ENCODE results near the gene DNAJB12. TPM values are rescaled to one million over a fixed set of nuclear protein-coding genes. Genes with fewer than 3 reads are reported as not detected.

The DNAJB12 gene
- total RNA-seq, 1 experiment from 2014 or later = 68.1 TPM

DNA sequence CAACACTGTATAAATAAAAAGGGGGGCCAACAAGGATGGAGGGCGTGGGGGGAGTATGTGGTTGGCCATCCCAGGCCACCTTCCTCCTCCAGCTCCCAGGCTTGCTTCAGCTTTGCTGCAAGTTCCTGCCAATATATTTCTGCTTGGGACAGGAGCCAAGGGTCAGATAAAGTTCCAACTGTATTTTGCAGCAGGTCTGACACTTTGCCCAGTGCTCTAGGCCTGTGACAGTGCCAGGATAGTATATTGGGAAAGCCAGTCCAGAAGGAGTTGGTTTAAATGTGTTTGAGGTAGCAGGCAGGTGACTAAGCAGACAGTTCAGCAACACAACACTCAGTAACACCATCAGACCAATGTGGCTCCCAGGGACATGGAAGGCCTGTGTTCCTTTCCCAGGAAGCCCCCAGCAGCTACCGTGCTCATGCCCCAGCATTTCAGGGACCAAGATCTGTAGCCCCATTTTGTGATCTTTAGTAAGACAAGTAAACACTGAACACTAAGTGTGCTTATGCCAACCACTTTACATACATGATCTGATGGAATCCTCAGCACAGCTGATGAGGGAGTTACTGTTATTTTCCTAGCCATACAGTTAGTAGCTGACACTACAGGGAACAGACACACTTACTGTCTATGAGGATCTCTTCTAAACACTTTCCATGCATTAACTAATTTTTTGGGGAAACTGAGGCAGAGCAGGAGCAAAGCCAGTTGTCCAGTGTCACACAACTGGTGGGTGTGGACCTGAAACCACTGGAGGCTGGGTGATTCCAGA lies 38.9 kb downstream of the DNAJB12 start:
- TF ChIP-seq, protein P1, sequence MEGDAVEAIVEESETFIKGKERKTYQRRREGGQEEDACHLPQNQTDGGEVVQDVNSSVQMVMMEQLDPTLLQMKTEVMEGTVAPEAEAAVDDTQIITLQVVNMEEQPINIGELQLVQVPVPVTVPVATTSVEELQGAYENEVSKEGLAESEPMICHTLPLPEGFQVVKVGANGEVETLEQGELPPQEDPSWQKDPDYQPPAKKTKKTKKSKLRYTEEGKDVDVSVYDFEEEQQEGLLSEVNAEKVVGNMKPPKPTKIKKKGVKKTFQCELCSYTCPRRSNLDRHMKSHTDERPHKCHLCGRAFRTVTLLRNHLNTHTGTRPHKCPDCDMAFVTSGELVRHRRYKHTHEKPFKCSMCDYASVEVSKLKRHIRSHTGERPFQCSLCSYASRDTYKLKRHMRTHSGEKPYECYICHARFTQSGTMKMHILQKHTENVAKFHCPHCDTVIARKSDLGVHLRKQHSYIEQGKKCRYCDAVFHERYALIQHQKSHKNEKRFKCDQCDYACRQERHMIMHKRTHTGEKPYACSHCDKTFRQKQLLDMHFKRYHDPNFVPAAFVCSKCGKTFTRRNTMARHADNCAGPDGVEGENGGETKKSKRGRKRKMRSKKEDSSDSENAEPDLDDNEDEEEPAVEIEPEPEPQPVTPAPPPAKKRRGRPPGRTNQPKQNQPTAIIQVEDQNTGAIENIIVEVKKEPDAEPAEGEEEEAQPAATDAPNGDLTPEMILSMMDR (IDR thresholded peaks at IDR 0.05; ENCODE audit: unreplicated experiment) = no peak
- intact Hi-C loops (cut with micrococcal nuclease) = no loop called here
- peaks cover 38% of the 10 kb centered on the region for H3K4me1 Mint-ChIP-seq (ENCODE audit: insufficient read depth, unreplicated experiment)
- no TSS peak for BruUV-seq (replicated peaks)
- H3K27ac Mint-ChIP-seq (ENCODE audit: low read depth, unreplicated experiment) = peak overlapping the region; percentile 80
- H3K36me3 Mint-ChIP-seq (ENCODE audit: insufficient read depth, unreplicated experiment) = peaks cover 7% of the 10 kb centered on the region
- H3K4me3 Mint-ChIP-seq (ENCODE audit: unreplicated experiment) = no peak overlapping the region
- ChIA-PET CTCF (interaction anchor here (0.6 to 7.6 kb wide), 6 partner anchors 12 to 93 kb away, joined by 3 to 46 read pairs (median 4); partner anchors contain the start of gene DDIT4), POLR2A (interaction anchor here (0.6 to 14.5 kb wide), 19 partner anchors 11 to 100 kb away, joined by 3 to 383 read pairs (median 5); partner anchors contain the start of gene DDIT4)
- H3K27me3 Mint-ChIP-seq (ENCODE audit: insufficient read depth, unreplicated experiment) = no peaks in the 10 kb centered on the region
- H3K9me3 Mint-ChIP-seq (ENCODE audit: unreplicated experiment) = no peaks in the 10 kb centered on the region
- DNase-seq (ENCODE audit: unreplicated experiment) = peak; percentile 97

DNA sequence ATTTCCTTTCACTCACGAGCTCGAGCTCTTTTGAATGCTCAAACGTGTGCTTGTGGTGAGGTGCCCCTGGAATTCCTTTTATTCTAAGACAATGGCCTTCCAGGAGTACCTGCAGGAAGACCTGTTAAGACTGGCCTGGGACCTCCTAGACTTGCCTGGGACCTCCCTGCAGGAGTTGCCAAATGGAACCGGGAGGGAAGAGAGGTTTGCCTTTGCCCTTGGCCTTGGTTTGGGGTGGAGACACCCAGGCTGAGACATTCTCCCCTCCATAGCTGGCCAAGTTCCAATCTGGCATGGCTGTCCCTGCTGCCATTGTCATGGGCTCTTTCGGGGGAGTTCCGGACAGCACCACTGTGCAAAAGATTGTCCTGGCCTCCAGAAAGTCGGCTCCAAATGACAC lies 39.7 kb downstream of the DNAJB12 start:
- H3K4me3 Mint-ChIP-seq (ENCODE audit: unreplicated experiment) = no peak overlapping the region
- CTCF ChIA-PET = interaction anchor here (0.6 to 7.6 kb wide), 4 partner anchors 23 to 532 kb away, joined by 3 to 46 read pairs (median 4); partner anchors contain the start of gene DDIT4
- H3K9me3 Mint-ChIP-seq (ENCODE audit: unreplicated experiment) = no peaks in the 10 kb centered on the region
- no TSS peak for BruUV-seq (replicated peaks)
- TF ChIP-seq, protein P1 (IDR thresholded peaks at IDR 0.05; ENCODE audit: unreplicated experiment) = no peak
- POLR2A ChIA-PET = interaction anchor here (0.6 to 14.5 kb wide), 18 partner anchors 10 to 435 kb away, joined by 3 to 383 read pairs (median 5); partner anchors contain the start of gene DDIT4
- peak; percentile 86 for DNase-seq (ENCODE audit: unreplicated experiment)
- peak overlapping the region; percentile 80 for H3K27ac Mint-ChIP-seq (ENCODE audit: low read depth, unreplicated experiment)
- H3K36me3 Mint-ChIP-seq (ENCODE audit: insufficient read depth, unreplicated experiment) = peaks cover 8% of the 10 kb centered on the region
- H3K27me3 Mint-ChIP-seq (ENCODE audit: insufficient read depth, unreplicated experiment) = no peaks in the 10 kb centered on the region
- intact Hi-C loops (cut with micrococcal nuclease) = no loop called here
- H3K4me1 Mint-ChIP-seq (ENCODE audit: insufficient read depth, unreplicated experiment) = peaks cover 38% of the 10 kb centered on the region

DNA sequence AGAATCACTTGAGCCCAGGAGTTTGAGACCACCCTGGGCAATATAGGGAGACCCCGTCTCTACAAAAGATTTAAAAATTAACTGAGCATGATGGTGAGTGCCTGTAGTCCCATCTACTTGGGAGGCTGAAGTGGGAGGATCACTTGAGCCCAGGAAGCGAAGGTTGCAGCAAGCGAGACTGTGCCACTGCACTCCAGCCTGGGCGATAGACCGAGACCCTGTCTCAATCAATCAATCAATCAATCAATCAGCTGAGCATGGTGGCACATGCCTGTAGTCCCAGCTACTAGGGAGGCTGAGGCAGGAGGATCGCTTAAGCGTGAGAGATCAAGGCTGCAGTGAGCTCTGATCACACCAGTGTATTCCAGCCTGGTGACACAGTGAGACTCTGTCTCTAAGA lies 40.5 kb downstream of the DNAJB12 start:
- DNase-seq (ENCODE audit: unreplicated experiment) = no peak
- TF ChIP-seq, protein P1 (IDR thresholded peaks at IDR 0.05; ENCODE audit: unreplicated experiment) = no peak
- H3K27me3 Mint-ChIP-seq (ENCODE audit: insufficient read depth, unreplicated experiment) = no peaks in the 10 kb centered on the region
- intact Hi-C loops (cut with micrococcal nuclease) = no loop called here
- no peak overlapping the region for H3K27ac Mint-ChIP-seq (ENCODE audit: low read depth, unreplicated experiment)
- POLR2A ChIA-PET = interaction anchor here (0.6 to 14.5 kb wide), 8 partner anchors 11 to 434 kb away, joined by 3 to 383 read pairs (median 6); partner anchors contain the start of gene DDIT4
- BruUV-seq (replicated peaks) = no TSS peak
- peaks cover 12% of the 10 kb centered on the region for H3K36me3 Mint-ChIP-seq (ENCODE audit: insufficient read depth, unreplicated experiment)
- no peaks in the 10 kb centered on the region for H3K9me3 Mint-ChIP-seq (ENCODE audit: unreplicated experiment)
- CTCF ChIA-PET = interaction anchor here (1.2 kb wide), 1 partner anchor 13 kb away, joined by 3 read pairs; no protein-coding TSS in a partner anchor
- H3K4me1 Mint-ChIP-seq (ENCODE audit: insufficient read depth, unreplicated experiment) = peaks cover 43% of the 10 kb centered on the region
- no peak overlapping the region for H3K4me3 Mint-ChIP-seq (ENCODE audit: unreplicated experiment)

DNA sequence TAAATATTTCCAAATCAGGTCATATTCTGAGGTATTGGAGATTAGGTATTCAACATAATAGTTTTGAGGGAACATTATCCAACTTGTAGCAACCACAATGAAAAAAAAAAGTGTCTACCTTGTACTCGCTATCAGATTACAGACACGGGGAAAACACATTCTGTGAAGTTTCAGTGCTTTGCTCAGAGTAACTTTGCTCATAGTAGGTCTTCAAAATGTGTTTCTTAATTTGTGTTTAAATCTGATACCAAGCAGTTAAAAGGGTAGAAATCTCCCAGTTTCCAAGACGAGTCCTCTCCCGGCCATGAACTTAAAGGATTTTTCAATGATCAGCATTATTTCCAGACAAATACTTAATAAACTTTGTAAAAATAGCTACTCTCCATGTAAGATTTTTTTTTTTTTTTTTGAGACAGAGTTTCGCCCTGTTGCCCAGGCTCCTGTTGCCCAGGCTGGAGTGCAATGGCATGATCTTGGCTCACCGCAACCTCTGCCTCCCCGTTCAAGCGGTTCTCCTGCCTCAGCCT lies 41.8 kb downstream of the DNAJB12 start:
- Mint-ChIP-seq H3K36me3 (ENCODE audit: insufficient read depth, unreplicated experiment) (peaks cover 5% of the 10 kb centered on the region), H3K4me1 (ENCODE audit: insufficient read depth, unreplicated experiment) (peaks cover 42% of the 10 kb centered on the region)

More for the DNA sequence above, 41.8 kb downstream of the DNAJB12 start:
- no peak for DNase-seq (ENCODE audit: unreplicated experiment)
- no TSS peak for BruUV-seq (replicated peaks)
- no peaks in the 10 kb centered on the region for H3K9me3 Mint-ChIP-seq (ENCODE audit: unreplicated experiment)
- H3K27me3 Mint-ChIP-seq (ENCODE audit: insufficient read depth, unreplicated experiment) = no peaks in the 10 kb centered on the region
- intact Hi-C loops (cut with micrococcal nuclease) = no loop called here
- POLR2A ChIA-PET = interaction anchor here (0.8 to 14.5 kb wide), 3 partner anchors 9 to 84 kb away, joined by 3 to 383 read pairs (median 4); partner anchors contain the start of gene DDIT4
- TF ChIP-seq, protein P1 (IDR thresholded peaks at IDR 0.05; ENCODE audit: unreplicated experiment) = no peak
- H3K4me3 Mint-ChIP-seq (ENCODE audit: unreplicated experiment) = no peak overlapping the region
- H3K27ac Mint-ChIP-seq (ENCODE audit: low read depth, unreplicated experiment) = no peak overlapping the region
- CTCF ChIA-PET = interaction anchor here (1.2 kb wide), 1 partner anchor 12 kb away, joined by 3 read pairs; no protein-coding TSS in a partner anchor

Data from MCF 10A (cell line).